GM21423 (cell line): ENCODE data around the gene ZBTB8B.

Experiments
- ATAC-seq: cut with Tn5 transposase; IDR thresholded peaks from one replicate; pipeline ENCODE4 v1.9.1; 2021; ENCODE audit warnings: mild to moderate bottlenecking, moderate library complexity; ENCODE audit not compliant: unreplicated experiment

The ZBTB8B gene

DNA sequence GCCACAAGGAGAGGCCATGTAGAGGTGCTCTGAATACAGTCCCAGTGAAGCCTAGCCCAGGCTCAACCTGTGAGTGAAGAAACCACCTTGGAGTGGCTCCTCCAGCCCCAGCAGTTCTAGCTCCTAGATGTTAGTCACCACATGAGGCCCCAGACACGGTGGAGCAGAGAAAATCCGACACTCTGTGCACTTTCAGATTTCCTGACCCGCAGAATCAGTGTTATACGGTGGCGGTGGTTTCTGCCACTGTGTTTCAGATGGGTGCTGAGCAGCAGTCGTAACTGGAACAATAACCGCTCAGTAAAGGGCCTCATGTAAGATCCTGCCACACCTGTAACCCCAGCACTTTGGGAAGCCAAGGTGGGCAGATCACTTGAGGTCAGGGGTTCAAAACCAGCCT lies 38.3 kb downstream of the ZBTB8B start:
- ATAC-seq = no peak

DNA sequence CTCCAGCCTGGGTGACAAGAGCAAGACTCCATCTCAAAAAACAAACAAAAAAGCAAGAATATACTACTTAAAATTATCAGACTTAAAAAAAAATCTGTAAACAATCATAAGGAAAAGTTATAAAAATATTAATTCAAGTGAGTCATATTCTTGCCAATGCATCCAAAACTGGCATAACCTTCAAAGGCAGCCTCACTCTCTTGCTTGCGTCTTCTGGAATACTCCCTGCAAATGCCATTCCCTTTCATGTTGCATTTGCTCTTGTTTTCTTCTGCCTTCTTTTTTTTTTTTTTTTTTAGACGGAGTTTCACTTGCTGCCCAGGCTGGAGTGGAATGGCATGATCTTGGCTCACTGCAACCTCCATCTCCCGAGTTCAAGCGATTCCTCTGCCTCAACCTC lies 42.1 kb downstream of the ZBTB8B start:
- no peak for ATAC-seq

DNA sequence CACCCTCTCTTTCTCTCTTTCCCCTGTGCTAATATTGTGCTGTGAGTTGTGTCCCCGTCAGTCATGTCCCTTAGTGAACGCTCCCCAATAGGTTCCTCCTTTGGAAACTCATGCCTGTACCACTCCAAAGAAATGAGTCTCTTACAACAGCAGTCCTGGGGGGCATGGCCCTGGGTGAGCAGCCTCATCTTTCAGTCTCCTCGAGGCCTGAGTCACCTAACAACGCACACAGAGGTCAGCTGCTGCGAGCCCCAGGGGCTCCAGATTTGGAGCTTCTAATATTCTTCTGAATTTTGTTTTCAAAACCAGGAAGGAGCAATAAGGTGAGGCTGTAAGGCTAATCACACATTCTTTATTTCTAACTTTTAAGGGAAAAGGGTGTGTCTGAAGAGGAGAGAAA lies 43.9 kb downstream of the ZBTB8B start:
- no peak for ATAC-seq

DNA sequence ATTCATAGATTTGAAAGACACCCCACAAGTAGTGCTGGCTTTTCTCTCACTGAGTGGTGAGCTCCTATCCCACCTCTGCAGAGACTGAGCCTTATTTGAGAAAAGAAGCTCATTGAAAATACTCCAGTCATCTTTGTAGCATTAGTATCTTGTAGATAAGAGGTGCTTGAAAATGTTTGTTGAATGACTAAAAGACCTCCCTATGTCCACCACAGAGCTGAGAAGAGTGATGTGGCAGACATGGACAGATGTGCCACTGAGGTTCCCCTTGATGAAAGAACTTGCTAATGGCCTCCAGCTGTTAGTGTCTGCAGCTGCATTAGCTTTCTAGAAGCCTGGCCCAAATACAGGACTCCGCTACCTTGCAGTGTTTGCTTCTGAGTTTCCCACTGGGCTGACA lies 45.1 kb downstream of the ZBTB8B start:
- no peak for ATAC-seq
